Gastroesophageal sphincter (tissue), 3 donors: ENCODE measurements around the gene PAX5.

Experiments
- CTCF ChIP-seq, 4 experiments: fragments of 200-600 bp in 2 of 4; fragments of 450-650 bp in 2 of 4; sonication (generic) in 1 of 4; IDR thresholded peaks; one replicate each; pipeline ENCODE4 v1.5.1; 2017 to 2019; ENCODE audit warnings: antibody characterized with exemption in 4 of 4, mild to moderate bottlenecking in 2 of 4, moderate library complexity in 2 of 4
- EP300 ChIP-seq: sonication (generic); formaldehyde crosslinking; IDR thresholded peaks from one replicate; pipeline ENCODE4 v1.6.1; 2017; ENCODE audit warnings: antibody characterized with exemption, mild to moderate bottlenecking
- POLR2A ChIP-seq, 2 donors: fragments of 450-650 bp; IDR thresholded peaks; one replicate each; pipeline ENCODE4 v1.6.1; 2017; ENCODE audit warnings: antibody characterized with exemption in 2 of 2, mild to moderate bottlenecking in 2 of 2, moderate library complexity in 1 of 2
- POLR2AphosphoS5 ChIP-seq: sonication (generic); formaldehyde crosslinking; IDR thresholded peaks from one replicate; pipeline ENCODE4 v1.6.1; 2017; ENCODE audit warnings: antibody characterized with exemption

GRCh38 chr9:36901528-36901927 lies 132.5 kb downstream of the PAX5 start:
- TF ChIP-seq POLR2A (IDR thresholded peaks at IDR 0.05) (no peak), CTCF (IDR thresholded peaks at IDR 0.05) (no peak), POLR2AphosphoS5 (no peak), EP300 (no peak)
